Bone marrow (tissue), 2 donors: Measurements from ENCODE around the gene POFUT1.
"Not testable (repeated sequence)": the region's sequence is repeated elsewhere in the genome, so short reads cannot be mapped to it uniquely, and the experiment has no call there.

ENCODE experiments used
- DNase-seq, 2 donors: peaks; one replicate each; lab custom pipeline; 2025; lab: John Stamatoyannopoulos, UW

POFUT1 gene

GRCh38 chr20:32236048-32236533 is 28.4 kb downstream of the POFUT1 start:
- DNase-seq, result no peak

- no peak for DNase-seq
Observed at GRCh38 chr20:32236819-32237218, 29.1 kb downstream of the POFUT1 start.

DNA sequence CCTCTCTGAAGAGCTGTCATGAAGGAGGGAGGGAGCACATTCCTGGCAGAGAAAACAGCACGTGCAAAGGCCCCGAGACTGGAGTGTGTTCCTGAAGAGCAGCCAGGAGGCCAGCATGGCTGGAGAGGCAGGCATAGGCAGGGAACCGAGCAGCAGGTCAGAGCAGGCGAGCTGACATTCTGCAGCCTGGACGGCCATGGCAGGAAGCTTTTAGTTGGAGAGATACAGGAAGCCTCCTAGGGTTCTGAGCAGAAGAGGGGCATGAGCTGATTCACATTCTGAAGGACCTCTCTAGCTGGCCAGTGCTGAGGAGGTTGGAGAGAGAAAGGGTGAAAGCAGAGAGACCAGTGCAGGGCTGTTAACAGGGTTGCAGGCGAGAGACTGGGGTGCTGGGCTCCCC is 29.7 kb downstream of the POFUT1 start:
- no peak for DNase-seq

DNA sequence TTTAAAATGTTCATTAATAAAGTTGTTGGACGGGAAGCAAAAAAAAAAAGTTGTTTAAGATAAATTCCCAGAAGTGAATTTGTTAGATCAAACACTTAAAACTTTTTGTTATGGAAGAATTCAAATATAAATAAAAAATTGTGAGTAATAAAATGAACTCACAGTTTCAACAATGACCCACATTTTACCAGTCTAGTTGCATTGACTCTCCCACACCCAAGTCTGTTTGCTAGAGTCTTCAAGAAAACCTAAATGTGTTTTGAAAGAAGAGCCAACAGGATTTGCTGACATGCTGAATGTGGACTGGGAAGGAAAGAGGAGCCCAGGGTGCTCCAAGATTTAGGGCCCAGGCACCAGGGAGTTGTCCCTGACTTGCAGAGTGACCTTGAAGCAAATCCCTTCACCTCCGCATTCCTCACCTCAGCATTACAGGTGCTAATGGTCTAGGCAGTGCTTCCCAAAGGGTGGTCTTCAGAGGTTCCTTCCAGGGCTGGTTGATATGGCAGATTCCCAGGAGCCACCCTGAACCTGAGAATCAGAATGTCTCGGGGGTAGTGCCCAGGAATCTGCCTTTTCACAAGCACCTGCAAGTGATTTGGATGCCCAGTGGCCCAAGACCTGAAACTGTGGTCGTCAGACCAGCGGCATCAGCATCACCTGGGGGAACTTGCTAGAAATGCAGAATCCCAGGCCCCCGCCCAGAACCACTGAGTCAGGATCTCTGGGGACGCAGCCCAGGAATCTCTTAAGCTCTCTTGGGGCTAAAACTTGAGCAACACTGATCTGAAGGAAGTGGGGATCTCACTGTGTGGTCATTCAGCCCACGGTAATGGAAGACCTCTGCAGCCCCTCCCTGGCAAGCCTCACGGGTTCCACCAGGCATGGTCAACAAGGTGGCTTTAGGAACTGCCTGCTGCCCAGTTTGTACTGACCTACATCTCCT is 31.1 kb downstream of the POFUT1 start:
- DNase-seq, result no peak

GRCh38 chr20:32240205-32240604 is 32.5 kb downstream of the POFUT1 start:
- no peak for DNase-seq

DNA sequence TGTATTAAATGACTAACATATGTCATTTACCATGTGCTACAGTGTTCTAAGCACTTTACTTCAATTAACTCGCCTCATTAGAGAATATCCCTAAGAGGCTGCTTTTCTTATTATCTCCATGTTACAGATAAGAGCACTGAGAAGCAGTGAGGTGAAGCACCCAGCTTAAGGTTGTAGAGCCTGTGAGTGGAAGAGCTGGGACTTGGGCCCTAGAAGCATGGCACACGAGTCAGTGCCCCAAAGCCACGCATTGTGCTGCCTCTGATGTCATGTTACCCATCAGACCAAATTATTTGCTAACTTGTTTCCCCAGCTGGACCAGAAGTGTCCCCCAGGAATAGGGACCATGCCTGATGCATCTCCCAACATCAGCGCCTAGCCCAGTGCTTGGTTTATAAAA is 34.1 kb downstream of the POFUT1 start:
- DNase-seq, result no peak

- no peak for DNase-seq
Observed at GRCh38 chr20:32244150-32244823, 36.6 kb downstream of the POFUT1 start.

- DNase-seq, result no peak
Observed at GRCh38 chr20:32244959-32245358, 37.3 kb downstream of the POFUT1 start.

GRCh38 chr20:32246208-32246607 is 38.5 kb downstream of the POFUT1 start:
- not testable (repeated sequence) for DNase-seq

DNA sequence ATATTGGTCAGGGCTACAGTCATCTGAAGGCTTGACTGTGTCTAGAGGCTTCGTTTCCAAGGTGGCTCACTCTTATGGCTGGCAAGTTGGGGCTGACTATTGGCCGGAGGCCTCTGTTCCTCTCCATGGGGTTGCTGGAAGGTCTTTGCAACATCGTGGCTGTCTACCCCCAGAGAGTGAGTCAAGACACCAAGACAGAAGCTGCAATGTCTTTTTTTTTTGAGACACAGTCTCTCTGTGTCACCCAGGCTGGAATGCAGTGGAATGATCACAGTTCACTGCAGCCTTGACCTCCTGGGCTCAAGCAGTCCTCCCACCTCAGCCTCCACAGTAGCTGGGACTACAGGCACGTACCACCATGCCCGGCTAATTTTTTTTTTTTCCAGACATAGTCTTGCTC is 40.4 kb downstream of the POFUT1 start:
- DNase-seq, result no peak

GRCh38 chr20:32249030-32249738 is 41.5 kb downstream of the POFUT1 start:
- no peak for DNase-seq

GRCh38 chr20:32251470-32251869 is 43.8 kb downstream of the POFUT1 start:
- no peak for DNase-seq

DNA sequence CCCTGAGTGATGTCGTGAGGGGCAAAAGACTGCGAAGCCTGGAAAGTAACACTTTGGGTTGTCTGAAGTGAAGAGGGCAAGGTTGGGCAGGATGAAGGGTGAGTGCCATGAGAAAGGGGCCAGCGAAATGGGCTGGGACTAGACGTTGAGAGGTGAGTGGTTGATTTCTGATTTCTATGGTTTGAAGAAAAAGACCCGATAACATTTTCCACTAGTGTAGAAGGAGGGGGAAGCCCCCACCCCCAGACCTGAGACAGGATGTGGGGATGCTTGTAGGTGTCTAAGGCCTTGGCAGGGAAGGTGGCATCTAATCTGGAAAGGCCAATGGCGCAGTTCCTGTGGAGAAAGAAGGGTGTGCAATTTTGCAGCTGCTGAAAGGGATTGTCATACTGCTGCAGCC is 44.5 kb downstream of the POFUT1 start:
- no peak for DNase-seq

GRCh38 chr20:32260973-32261372 is 53.3 kb downstream of the POFUT1 start:
- DNase-seq, result not testable (repeated sequence)

DNA sequence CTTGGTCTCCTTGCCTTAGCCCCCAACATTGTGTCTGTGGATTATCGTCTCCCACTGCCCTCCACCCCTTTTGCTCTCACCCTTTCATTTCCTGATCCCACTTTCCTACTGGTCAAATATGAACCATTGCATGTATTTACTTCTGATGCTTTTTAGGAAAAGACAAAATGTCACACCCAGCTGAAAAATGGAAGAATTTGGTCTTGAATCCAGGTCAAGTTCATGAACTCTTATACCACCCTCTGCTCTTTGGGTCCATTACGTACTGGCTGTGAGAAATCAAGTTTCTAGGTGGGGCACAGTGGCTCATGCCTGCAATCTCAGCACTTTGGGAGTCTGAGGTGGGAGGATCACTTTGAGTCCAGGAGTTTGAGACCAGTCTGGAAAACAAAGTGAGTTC is 54.0 kb downstream of the POFUT1 start:
- DNase-seq, result no peak

DNA sequence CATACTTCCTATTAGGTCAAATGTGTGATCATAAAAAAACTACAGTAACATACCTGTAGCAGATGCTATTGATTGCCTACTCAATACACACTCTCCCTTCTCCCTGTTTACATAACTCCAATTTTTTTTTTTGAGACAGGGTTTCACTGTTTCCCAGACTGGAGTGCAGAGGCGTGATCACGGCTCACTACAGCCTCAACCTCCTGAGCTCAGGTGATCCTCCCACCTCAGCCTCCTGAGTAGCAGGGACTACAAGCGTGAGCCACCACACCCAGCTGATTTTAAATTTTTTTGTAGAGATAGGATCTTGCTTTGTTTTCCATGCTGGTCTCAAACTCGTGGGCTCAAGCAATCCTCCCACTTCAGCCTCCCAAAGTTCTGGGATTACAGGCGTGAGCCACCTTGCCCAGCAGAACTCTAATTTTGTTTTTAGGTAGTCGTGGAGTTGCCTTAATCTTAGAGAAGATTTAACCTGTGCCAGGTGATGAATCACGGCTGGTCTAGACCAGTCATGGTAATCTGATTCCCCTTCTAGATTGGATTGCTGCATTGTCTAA is 55.8 kb downstream of the POFUT1 start:
- DNase-seq, result no peak

- DNase-seq, result no peak
Observed at GRCh38 chr20:32271620-32272019, 63.9 kb downstream of the POFUT1 start.

GRCh38 chr20:32274359-32274758 is 66.7 kb downstream of the POFUT1 start:
- DNase-seq, result no peak

DNA sequence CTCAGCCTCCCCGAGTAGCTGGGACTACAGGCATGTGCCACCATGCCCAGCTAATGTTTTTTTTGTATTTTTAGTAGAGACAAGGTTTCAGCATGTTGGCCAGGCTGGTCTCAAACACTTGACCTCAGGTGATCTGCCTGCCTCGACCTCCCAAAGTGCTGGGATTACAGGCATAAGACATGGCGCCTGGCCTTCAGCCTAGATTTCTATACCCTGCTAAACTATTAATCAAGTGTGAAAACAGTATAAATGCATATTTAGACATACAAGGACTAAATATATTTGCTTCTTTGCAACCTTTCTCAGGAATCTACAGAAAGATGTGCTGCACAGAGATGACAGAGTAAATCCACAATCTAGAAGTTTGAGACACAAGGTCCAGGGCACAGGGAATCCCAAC is 67.5 kb downstream of the POFUT1 start:
- not testable (repeated sequence) for DNase-seq

- DNase-seq, result peak; percentile 62 to 69
Observed at GRCh38 chr20:32277361-32278198, 69.9 kb downstream of the POFUT1 start, which contains the start of gene KIF3B. Gene KIF3B (plus strand): TSS chr20:32277651. CDS start chr20:32309778, 32,127 bp downstream.

- no peak for DNase-seq
Observed at GRCh38 chr20:32278199-32278643, 70.5 kb downstream of the POFUT1 start.
